GM10266 (cell line): ENCODE measurements around the gene PSMA2.

Experiments used
- DNase-seq: peaks from one replicate; pipeline ENCODE4 v3.0.0; 2012; ENCODE audit errors: extremely low spot score
- TF ChIP-seq, protein P1 (sequence below): IDR thresholded peaks from 2 replicates; pipeline ENCODE4 v1.5.1; 2012; ENCODE audit warnings: mild to moderate bottlenecking, low read depth; ENCODE audit not compliant: control insufficient read depth, insufficient read depth; ENCODE audit errors: missing control alignments

PSMA2 gene

DNA sequence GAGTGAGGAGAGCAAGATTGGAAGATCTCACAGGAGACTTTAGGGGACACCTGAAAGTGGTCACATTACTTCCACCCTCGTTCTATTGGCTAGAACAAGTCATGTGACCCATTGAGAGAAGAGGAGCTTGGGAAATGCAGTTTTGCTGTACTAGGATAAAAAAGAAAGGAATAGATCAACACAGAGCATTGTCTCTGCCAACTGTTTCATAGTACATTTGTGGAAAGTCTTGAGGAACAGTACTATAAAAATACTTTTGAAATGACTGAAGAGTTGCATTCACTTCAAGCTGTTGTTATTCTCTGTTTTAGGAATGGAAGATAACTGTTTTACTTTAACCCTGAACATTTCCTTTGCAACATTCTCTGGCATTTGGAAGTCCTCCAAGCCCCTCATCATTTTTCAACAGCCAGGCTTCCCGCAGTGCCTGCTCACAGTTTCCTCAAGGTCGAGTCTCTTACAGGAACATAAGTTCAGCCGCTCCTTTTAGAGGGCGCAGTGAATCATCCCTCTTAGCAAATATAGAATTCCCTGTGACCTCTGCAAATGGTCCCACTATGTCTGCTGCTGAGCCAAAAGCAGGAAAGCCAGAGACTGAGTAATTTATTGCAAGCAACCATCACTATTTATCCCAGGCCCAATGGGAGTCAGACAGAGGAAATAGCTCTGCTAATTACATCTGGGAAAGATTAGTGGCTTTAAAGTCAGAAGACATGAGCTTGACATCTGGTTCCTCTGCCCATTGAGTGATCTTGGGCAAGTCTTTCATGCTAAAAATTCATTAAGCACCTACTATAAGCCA lies 40.9 kb upstream of the PSMA2 start:
- TF ChIP-seq, protein P1, sequence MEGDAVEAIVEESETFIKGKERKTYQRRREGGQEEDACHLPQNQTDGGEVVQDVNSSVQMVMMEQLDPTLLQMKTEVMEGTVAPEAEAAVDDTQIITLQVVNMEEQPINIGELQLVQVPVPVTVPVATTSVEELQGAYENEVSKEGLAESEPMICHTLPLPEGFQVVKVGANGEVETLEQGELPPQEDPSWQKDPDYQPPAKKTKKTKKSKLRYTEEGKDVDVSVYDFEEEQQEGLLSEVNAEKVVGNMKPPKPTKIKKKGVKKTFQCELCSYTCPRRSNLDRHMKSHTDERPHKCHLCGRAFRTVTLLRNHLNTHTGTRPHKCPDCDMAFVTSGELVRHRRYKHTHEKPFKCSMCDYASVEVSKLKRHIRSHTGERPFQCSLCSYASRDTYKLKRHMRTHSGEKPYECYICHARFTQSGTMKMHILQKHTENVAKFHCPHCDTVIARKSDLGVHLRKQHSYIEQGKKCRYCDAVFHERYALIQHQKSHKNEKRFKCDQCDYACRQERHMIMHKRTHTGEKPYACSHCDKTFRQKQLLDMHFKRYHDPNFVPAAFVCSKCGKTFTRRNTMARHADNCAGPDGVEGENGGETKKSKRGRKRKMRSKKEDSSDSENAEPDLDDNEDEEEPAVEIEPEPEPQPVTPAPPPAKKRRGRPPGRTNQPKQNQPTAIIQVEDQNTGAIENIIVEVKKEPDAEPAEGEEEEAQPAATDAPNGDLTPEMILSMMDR, result no peak
- DNase-seq, result no peak

DNA sequence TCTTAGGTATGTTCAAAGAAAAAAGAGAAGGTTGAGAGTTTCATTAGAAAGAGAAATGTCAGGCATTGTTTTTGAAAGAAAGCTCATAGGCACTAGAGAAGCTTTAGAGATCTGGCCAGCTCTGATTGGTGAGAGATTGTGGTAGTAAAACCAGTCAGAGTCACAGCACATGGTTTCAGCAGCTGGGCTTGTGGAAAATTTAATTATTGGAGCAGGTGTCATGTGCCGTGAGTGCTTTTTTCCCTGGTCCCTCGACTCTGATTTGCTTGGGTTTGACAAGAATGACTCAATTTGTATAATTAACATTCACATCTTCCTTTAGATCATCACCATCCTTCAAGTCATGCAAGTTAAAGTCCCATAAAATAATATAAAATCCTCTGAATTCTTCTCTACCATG lies 35.4 kb upstream of the PSMA2 start:
- DNase-seq, result no peak
- TF ChIP-seq, protein P1, result no peak

DNA sequence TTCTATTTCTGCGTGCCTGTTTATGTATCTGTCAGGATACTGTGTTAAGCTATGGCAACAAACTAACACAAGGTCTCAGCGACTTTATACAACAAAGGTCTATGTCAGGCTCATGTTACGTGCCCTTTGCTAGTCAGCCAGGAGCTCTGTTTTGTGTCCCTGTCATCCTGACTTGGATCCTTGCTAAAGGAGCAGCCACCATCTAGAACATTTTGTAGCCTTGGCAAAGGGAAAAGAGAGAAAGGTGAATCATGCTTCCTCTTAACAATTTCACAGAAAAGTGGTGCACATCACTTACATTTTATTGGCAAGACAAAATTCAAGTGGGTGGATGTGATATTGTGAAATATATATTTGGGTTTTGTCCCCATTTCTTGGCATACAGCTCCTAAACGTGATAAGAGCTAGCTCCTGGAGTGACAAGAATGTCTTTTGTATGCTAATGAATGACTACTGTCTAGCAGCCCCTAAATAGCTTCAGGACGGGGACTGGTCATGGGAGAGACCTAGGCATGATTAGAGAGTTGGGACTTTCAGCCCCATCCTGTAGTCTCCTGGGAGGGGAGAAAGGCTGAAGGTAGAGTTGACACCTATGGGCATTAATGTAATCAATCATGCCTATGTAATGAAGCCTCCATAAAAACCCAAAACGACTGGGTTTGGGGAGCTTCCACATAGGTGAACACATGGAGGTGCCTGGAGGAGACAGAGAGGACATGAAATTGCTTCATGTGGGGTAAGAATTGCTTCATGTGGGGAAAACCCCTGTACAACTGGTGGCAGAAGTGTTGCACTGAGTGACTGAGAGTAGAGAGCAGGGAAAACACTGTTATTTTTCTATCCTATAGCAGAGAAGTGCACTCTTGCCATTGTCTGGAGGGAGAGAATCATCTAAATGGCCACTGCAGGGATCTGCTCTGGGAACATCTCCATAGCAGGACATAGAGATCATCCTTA lies 33.2 kb upstream of the PSMA2 start:
- TF ChIP-seq, protein P1, result no peak
- DNase-seq, result peak; percentile 24

DNA sequence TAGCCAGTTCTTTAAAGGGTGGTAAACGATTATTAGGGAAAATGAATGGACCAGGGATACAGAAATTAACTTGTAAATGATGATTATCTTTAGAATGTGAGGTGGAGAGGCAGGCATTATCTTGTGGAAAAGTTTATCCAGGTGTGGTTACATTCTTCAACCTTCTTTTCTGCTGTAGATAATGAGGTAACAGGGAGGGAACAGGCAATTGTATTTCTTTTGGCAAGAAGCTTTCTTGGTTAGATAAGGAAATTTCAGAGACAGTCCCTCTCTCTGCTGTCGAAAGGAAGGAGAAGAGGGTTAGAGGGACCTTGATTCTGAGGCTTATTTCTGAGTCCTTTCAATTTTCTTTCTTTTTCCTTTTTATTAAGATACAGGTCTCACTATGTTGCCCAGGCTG lies 32.3 kb upstream of the PSMA2 start:
- TF ChIP-seq, protein P1, result no peak
- no peak for DNase-seq

DNA sequence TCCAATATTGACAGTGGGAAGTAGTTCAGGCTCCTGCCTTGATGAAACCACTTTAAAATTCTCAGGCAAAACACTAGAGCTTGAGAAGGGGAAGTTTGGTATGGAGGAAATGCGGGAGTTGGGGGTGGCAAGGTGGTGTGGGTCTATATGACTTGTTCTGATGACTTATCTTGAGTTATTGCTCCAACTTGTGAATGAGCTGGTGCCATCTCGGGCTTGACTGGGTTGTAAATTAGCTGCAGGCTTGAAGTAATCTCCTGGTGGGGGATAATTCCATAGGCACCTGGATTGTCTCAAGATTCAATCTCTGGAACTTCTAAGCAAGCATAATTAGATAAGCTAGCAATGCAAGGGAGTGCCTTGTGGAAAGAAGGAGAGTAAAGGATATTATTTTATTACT lies 29.2 kb upstream of the PSMA2 start:
- TF ChIP-seq, protein P1, result no peak
- no peak for DNase-seq

DNA sequence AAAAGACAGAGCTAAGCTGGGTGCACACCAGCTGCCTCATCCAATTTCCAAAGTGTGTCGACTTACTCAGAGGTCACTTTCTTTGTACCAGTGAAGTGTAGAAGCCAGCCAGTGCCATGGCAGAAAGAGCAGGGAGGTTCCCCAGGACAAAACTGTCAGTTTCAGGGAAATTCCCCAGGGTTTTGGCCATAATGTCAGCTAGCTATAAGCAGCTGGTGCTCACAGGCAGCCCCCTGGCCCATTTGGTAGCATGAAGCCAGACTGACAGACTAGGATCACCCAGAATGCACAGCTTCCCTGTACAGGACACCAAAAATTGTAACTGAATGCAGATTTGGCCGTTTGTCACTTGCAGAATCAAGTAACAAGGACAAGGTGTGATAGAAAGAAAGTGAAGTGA lies 28.8 kb upstream of the PSMA2 start:
- TF ChIP-seq, protein P1, result no peak
- peak; percentile 20 for DNase-seq
